IPS-11a (cell line): Measurements from ENCODE around the gene SLC25A45.

ENCODE experiments used
- H3K4me3 ChIP-seq: one replicate; pipeline ENCODE4 v1.5.1; 2013; ENCODE audit warnings: low read depth, low read length, control low read depth

The SLC25A45 gene

DNA sequence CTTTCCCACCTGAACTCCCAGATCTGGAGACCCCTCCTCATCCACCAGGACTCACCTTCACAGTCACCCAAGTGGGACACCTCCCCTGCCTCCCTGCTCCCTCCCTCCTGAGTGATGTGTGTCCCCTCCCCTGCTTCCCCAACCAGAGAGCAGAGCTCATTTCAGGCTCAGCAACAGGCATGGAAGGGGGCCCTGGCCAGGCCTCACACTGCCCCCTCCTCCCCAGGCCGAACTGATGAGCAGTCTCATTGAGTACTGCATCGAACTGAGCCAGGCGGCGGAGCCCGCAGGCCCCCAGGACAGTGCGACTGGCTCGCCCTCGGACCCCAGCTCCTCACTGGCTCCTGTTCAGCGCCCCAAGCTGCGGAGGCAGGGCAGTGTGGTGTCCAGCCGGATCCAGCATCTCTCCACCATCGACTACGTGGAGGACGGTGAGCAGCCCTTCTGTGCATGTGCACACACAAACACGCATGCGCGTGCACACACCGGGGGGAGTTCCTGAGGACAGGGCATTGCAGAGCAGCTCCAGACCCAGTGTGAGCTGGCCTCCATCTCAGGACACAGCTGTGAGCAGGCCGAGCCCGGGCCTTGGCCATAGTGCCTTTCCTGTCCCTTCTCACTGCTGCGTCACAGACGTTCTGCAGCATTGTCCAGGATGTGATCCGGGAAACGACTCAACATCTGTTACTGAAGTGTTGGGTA lies 22.3 kb upstream of the SLC25A45 start:
- no peak overlapping the region for H3K4me3 ChIP-seq

DNA sequence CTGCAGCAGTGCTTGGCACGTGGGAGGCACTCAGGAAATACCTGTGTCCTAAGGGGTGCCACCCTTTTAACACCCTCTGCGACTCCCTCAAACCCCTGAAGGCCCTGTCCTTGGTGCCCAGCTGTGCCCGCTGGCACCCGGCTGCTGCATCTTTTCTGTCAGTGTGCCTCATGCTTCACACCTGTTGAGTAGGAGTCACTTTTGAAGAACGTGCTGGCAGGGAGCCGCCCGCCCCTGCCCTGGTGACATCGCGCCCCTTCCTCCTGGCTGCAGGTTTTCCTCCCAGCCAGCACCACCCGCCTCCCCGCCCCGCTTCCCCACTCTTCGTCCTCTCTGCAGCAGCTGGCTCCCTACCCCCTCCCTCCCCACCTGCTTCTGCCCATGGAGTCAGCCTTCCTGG lies 21.8 kb upstream of the SLC25A45 start:
- H3K4me3 ChIP-seq: no peak overlapping the region

DNA sequence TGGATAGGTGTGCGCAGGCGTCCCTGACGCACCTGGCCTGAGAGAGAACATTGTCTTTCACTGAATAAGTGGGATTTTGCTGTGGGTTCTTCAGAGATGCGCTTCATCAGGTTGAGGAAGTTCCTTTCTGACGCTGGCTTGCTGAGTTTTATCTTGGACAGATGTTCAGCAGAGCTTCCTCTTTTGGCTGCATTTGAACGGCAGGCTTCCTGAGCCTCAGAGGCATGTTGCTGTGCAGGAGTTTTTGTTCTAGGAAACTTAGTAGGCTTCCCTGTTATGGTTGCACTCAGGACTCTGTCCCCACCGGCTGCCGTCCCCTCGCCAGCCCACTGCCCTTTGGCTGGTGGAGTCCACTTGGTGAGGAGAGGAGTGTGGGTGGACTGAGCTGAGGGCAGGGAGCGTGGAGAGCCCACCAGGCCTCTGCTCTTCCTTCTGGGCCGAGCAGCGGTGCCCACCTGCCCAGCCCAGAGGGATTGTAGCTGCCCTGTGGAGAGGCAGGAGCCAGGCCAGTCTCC lies 21.2 kb upstream of the SLC25A45 start:
- no peak overlapping the region for H3K4me3 ChIP-seq

DNA sequence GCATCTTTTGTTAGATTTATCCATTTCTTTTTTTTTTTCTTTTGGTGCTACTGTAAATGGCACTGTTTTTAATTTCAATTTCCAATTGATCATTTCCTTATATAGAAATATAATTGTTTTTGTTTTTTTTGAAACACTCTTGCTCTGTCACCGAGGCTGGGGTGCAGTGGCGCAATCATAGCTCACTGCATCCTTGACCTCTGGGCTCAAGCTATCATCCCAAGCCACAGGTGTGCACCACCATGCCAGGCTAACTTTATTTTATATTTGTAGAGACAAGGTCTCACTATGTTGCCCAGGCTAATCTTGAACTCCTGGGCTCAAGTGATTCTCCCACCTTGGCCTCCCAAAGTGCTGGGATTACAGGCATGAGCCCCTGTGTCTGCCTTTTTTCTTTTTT lies 20.3 kb upstream of the SLC25A45 start:
- H3K4me3 ChIP-seq: no peak overlapping the region

DNA sequence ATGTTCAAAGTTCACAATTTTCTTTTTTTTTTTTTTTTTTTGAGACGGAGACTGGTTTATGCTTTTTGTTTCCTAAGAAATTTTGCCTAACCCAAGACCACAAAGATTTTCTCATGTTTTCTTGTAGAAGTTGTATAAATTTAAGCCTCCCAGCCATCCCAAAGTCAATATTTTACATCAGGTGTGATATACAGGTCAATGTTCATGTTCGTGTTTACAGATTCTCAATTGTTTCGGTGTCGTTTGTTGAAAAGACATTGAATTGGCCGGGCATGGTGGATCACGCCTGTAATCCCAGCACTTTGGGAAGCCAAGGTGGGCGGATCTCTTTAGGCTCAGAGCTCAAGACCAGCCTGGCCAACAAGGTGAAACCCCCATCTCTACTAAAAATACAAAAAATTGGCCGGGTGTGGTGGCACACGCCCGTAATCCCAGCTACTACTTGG lies 19.4 kb upstream of the SLC25A45 start:
- no peak overlapping the region for H3K4me3 ChIP-seq

DNA sequence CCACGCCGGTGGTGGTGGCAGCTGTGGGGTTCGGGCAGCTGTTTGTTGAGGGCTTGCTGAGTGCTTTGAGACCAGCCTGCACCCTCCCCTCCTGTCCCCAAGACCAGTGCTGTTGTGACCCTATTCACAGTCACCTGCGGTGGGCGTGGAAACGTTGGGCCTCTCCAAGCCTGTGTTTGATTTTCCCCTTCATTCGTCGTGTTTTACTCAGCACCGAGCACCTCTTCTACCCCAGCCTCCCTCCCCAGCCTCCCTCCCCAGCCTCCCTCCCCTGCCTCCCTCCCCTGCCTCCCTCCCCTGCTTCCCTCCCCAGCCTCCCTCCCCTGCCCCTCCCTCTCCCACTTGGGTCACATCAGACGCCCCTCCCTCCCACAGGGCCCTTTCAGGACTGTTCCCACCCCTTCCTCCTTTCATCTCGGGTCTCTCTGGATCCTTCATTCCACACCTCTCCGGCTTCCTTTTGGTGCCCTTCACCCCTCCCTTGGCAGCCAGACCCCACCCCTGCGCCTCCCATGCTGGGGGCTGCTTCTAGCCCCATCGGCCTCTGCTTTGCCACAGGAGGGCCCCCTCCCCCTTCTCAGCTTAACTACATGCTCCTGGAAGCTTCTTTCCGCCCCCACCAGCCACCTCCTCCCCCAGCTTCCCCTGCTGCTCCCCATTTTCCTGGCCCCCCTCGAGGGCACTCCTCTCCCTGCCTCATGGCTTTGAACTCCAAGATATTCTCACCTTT lies 18.8 kb upstream of the SLC25A45 start:
- H3K4me3 ChIP-seq: no peak overlapping the region

DNA sequence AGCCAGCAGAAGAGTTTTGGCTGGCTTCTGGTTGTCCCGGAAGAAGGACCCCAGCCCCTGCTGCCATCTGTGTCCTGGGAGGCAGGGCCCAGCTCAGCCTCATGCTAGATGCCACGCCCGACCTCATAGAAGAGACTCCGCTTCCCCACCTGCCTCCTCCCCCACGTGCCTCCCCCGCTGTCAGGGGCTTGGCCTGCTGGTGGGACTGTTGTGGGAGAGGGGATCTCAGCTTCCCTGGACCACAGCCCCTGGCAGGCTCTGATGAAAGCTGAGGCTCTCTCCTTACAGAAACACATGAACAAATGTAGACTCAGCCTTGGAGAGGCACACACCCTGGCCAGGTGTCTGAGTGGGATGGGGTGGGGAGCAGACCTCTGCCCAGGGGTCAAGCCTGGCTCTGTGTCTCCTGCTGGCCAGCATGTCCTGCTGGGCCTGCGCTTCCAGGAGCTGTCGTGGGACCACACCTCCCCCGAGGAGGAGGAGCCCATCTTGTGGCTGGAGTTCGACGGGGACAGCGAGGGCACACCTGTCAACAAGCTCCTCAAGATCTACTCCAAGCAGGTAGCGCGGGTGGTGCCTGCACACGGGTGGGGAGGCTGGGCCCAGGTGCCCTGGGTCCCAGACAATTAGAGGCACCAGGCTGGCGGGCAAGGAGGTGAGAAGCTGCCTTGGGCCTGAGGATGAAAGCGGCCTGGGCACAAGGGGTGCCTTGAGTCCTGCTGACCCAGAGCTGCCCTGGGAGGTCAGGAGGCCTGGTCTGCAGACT lies 18.0 kb upstream of the SLC25A45 start:
- H3K4me3 ChIP-seq: no peak overlapping the region

DNA sequence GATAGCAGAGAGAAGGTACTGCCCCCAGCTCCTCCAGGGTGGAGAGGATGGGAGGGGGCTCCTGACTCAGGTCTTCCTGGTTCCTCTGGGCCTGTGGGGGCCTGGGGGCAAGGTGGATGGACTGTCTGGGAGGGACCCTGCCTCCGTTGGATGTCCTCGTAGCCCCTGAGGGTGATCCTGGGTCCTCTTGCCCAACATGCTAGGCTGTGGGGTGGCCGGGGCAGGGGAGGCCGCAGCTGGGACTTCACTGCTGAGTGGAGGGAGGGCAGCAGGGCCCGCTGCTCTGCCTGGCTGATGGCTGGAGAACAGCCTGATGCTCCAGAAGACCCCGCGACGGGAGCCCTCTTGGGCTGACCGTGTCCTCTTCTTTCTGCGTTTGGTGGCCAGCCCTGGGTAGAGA lies 17.4 kb upstream of the SLC25A45 start:
- no peak overlapping the region for H3K4me3 ChIP-seq

DNA sequence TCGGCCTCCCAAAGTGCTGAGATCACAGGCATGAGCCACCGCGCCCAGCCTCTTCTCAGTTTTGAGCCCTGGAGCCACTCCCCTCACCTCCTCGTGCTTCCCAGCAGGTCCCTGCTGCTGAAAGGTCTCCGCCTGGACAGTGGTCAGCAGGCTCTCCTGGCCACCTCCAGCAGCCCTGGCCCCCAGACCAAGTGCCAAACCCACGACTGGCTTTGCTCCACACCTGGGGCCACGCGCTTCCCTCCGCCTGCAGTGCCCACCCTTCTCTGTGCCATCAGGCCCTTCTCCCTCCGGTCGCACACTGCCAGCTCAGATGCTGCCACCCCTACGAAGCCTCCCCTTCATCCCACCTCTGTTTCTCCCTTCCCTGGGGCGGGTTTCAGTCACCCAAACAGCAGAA lies 16.8 kb upstream of the SLC25A45 start:
- no peak overlapping the region for H3K4me3 ChIP-seq

DNA sequence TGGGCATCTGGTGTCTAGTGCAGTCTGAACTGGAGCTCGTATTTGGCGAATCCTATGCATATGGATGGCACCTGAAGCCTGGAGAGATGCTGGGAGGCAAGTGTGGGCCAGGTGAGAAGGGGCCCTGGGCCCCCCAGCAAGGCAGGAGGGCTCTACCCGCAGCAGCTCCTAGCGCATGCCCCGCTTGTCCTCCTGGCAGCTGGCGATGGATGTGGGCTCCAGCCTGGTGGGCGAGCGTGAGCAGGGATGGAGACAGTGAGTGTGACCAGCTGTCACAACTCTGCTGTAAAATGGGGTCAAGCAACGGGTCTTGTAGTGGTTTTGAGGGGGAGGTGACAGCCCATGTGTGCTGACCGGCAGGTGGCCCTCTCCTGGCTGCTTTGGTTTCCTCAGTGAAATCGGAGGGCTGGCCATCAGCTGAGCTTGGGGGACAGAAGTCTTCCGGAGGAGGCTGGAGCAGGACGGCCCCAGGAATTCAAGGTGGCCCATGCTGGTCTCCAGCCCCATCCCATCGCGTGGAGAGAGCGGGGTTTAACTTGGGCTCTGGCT lies 16.0 kb upstream of the SLC25A45 start:
- H3K4me3 ChIP-seq: no peak overlapping the region

DNA sequence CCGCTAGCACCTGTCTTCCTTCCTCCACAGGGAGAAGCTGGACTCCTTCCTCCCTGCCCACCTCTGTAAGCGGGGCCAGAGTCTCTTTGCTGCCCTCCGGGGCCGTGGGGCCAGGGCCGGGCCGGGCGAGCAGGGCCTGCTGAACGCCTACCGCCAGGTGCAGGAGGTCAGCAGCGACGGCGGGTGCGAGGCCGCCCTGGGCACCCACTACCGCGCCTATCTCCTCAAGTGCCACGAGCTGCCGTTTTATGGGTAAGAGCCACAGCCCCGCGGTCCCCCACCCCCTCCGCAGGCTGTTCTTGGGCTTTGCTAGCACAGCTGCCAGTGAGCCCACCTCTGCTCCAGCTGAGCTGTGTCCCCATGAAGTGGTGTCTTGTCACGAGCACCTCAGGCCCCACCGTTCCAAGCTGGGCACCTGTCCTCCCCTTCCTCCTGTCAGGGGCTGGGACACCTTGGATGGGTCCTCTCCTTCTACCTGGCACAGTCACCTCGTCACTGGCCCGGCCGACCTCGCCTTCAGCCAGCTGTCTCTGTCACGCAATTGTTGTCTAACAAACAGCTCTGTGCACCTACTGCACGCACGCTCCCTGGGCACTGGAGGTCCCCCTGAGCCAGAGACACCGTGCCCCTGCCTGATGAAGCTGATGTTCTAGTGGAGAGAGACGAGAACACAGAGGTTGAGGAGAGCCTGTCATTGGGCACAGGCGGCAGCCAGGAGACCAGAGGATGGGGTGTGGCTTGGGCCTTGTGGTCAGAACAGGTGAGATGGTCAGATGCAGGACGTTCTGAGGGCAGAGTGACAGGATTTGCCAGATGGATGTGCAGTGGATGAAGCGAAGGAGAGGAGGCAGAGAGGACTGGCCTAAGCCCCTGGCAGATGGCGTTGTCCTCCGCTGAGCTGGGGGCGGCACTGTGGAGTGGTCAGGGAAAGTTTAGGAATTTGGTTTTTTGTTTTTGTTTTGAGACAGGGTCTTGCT lies 14.6 kb upstream of the SLC25A45 start:
- H3K4me3 ChIP-seq: no peak overlapping the region

DNA sequence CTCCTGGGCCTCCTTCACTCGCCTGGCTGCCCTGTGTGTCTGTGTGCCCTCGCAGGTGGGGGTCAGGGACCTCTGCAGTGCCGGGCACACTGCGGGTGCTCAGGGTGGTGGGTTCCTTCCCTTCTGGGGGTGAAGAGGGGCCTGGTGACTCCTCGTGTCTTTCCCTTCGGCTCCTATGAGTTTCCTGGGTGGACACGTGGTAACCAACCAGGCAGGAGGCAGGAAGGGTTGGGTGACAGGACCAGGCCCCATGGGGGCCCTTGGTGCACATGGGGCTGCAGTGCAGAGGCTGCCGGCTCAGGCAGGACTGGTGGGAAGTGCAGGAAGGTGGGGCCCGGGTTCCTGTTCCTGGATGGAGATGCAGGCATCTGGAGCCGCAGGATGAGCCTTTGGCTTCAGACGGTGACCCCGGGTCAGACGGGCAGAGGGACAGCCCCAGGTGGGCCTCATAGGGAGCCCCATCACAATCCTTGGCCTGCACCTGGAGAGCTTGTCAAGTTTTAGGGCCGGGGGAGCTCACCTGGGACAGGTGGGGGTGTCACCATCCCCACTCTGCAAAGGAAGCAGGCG lies 13.6 kb upstream of the SLC25A45 start:
- no peak overlapping the region for H3K4me3 ChIP-seq

DNA sequence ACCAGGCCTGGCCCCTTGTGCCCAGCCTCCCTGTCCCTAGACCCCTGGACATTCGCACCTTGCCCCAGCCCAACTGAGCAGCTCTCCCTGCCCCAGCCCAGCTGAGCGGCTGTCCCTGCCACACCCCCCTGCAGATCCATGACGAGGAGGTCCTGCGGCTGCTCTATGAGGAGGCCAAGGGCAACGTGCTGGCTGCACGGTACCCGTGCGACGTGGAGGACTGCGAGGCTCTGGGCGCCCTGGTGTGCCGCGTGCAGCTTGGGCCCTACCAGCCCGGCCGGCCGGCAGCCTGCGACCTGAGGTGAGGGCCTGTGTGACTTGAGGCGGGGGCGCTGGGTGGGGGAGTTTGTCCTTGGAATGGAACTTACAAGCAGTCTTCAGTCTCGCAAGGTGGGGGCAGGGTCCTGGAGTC lies 11.7 kb upstream of the SLC25A45 start:
- H3K4me3 ChIP-seq: no peak overlapping the region

DNA sequence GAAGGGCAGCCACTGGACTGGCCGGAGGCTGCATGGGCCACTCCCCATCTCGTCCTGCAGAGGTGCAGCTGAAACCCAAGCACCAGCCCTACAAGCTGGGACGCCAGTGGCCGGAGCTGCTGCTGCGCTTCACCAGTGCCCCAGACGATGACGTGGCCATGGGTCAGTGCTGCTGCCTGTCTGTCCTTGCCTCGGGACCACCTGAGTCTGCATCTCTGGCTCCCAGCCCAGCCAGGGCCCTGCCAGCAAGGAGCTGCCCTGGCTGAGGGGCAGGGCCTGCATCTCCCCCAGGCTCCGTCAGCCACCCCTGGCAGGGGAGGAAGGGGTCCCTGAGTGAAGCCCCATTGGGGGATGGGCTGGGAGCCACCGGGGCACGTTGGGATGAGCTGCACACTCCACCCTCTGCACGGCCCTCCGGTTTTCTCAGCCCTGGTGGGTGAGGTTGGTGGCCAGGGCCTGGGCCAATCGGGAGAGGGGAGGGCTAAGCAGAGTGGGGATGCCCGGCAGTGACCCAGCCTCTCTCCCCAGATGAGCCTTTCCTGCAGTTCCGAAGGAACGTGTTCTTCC lies 11.2 kb upstream of the SLC25A45 start:
- no peak overlapping the region for H3K4me3 ChIP-seq

DNA sequence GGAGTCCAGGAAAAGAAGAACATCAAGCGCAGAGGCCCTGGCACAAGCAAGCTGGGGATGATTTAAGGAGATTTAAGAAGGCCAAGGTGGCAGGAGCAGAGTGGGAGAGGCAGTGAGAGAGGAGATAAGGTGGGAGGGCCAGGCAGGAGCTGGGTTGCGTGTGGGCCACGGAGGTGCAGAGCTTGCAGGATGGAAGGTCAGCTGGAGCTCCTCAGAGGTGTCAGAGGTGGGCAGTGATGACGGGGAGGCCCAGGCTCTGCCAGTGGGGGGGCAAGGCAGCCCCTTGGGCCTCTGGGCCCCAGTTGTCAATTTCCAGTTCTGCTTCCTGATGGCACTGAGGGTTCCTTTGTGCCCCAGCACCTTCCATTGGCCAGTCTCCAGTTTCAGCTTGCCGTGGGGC lies 10.5 kb upstream of the SLC25A45 start:
- no peak overlapping the region for H3K4me3 ChIP-seq

DNA sequence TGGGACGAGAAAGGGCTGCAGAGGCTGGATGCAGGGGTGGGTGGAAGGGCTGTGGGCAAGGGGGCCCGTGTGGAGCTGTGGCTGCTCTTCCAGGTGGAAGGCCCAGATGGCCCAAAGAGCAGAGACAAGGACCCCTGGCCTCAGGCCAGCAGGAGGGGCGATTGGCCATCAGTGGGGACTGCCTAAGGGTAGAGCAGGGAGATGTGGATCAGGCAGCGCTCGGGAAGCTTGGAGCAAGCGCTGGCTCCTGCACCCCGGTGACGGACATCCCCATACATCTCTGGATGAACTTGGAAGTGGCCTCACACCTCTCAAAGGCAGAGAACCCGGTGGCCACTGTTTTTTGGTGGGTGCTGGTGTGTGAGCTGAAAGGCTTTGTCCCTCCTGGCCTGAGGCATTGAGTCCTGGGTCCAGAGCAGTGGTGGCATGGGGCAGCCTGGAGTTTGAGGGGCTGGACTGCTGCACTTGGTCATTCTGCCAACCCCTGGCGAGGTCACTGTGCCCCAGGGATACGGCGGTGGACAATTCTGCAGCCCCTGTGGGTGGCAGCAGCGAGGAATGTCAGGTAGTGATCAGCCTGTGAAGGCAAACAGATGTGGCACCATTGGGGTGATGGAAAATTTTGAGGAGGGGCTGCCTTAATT lies 9.9 kb upstream of the SLC25A45 start:
- H3K4me3 ChIP-seq: no peak overlapping the region

DNA sequence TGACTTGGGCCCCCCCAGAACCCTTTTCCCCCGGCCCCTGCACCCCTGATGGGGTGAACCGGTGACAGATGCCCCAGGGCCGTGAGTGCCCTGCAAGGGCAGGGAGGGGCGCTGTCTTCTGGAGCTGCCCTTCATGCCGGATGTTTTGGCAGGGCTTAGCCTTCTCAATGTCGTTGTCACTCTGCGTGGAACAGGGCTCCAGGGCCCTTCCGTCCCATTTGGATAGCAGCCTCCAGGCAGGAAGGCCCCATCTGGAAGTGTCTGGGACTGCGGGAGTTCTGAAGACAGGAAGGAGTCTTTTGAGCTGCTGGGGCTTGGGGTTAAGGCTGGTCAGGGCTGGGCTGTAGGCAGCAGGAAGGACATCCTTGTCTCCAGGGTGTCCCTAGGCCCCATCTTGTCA lies 8.6 kb upstream of the SLC25A45 start:
- H3K4me3 ChIP-seq: no peak overlapping the region

DNA sequence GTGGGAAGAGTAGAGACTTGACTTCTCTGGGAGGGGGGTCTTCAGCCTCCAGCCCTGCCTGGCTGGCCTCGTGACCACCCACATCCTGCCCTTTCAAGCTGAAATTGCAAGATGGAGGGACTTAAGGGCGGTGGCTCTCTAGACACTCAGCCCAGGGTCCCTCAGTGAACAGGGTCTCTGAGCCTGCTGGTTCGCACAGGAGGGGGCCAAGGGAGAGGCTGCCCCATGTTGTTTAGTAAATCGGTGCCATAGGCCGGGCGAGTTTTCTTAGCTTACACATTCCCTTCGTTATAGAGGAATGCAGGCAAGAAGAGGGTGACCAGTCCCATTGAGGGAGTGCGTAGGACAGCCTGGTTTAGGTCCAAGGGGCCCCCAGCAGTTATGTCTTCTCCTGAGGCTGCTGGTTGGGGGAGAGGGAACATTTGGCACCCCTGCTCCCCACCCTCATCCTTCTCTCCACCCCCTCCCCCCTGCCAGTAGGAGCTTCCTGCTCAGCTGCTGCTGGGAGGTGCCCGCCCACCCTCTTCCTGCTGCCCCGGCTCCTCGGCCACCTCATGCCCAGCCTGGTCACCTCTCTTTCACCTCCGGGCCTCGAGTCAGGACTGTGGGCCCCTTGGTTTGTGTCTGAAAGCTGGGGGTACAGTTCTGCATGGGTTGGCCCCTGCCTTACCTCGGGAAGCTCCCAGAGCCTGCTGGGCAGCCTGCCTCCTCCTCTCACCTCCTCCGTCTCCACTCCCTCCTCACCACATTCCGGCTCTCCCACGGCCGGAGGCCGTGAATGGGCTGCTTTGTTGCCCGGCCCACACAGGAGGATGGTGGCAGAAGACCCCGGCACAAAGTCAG lies 7.9 kb upstream of the SLC25A45 start:
- H3K4me3 ChIP-seq: no peak overlapping the region
